Thyroid gland (tissue), 4 donors: ENCODE results near the gene FNTB. TPM values are rescaled to one million over a fixed set of nuclear protein-coding genes. Genes with fewer than 3 reads are reported as not detected.

Experiments used
- DNase-seq, 2 donors: peaks; one replicate each; pipeline ENCODE4 v3.0.0-alpha.2; 2019
- H3K27ac ChIP-seq, 3 donors: fragments of 200-600 bp; sonication (generic); 1 replicate in 2 of 3; 2 replicates in 1 of 3; pipeline ENCODE4 v1.5.1; 2016 to 2019; ENCODE audit warnings: mild to moderate bottlenecking in 1 of 3, moderate library complexity in 1 of 3
- H3K27me3 ChIP-seq: fragments of 200-600 bp; sonication (generic); one replicate; pipeline ENCODE4 v1.5.1; 2019
- H3K36me3 ChIP-seq, 2 donors: fragments of 200-600 bp; sonication (generic); one replicate each; pipeline ENCODE4 v1.5.1; 2016 to 2019
- H3K4me1 ChIP-seq, 2 donors: fragments of 200-600 bp; sonication (generic); one replicate each; pipeline ENCODE4 v1.5.1; 2017 to 2019
- H3K4me3 ChIP-seq, 3 donors: fragments of 200-600 bp; sonication (generic); replicated peaks in 1 of 3; 1 replicate in 2 of 3; 2 replicates in 1 of 3; pipeline ENCODE4 v1.5.1; 2016; ENCODE audit warnings: mild to moderate bottlenecking in 1 of 3
- H3K9me3 ChIP-seq: fragments of 200-600 bp; sonication (generic); one replicate; pipeline ENCODE4 v1.5.1; 2017
- CTCF ChIP-seq, 6 experiments: fragments of 200-600 bp in 3 of 6; fragments of 450-650 bp in 3 of 6; sonication (generic) in 3 of 6; IDR thresholded peaks; one replicate each; pipeline ENCODE4 v1.5.1; 2016 to 2019; ENCODE audit warnings: antibody characterized with exemption in 6 of 6, mild to moderate bottlenecking in 2 of 6, inconsistent platforms in 1 of 6, moderate library complexity in 1 of 6
- POLR2A ChIP-seq, 2 donors: fragments of 450-650 bp; IDR thresholded peaks; one replicate each; pipeline ENCODE4 v1.6.1; 2017; ENCODE audit warnings: antibody characterized with exemption in 2 of 2, mild to moderate bottlenecking in 2 of 2, moderate library complexity in 1 of 2
- WGBS, 2 donors: methylation state at CpG; one replicate each; pipeline ENCODE4 v1.1.5; 2017; 5-methylcytosine and 5-hydroxymethylcytosine counted together
- intact Hi-C: fragments of 100-400 bp; cut with DNase I; formaldehyde crosslinking; loops from one replicate; pipeline ENCODE4 v1.15.1; 2023
- total RNA-seq, 4 donors: library from RNA; depleted of rRNA; stranded (reverse); fragments of >200 nt; gene quantifications; one replicate each; pipeline ENCODE4 v1.2.3, GENCODE V29; 2016

Gene FNTB
- total RNA-seq = 10 to 100 TPM in 3 of 4 donors, 1 to 10 TPM in 1; 7.8 to 27.0 (median 18.8) TPM

GRCh38 chr14:64986648-64987437, at the start of gene FNTB:
Gene FNTB (plus strand): TSS chr14:64986895. CDS start chr14:64986954, 59 bp downstream.
- Histone ChIP-seq H3K4me1 (peaks cover 9 to 21% of the 10 kb centered on the region in 2 donors), H3K27ac (peak within 1 kb of the TSS; percentile 62 to 95 (median 95)), H3K9me3 (no peaks in the 10 kb centered on the region), H3K36me3 (no peaks in the 10 kb centered on the region), H3K4me3 (peak within 1 kb of the TSS; percentile 62 to 82 (median 74)), H3K27me3 (no peaks in the 10 kb centered on the region)
- intact Hi-C loops = loop anchor here (10.0 kb wide), 2 partner anchors 72 to 162 kb away; partner anchors contain the start of gene CHURC1
- peak; percentile 96 to 98 for DNase-seq
- WGBS, 2 donors = 1% methylated on average over 61 to 65 of the region's 65 CpGs
- TF ChIP-seq POLR2A (IDR thresholded peaks at IDR 0.05) (peak in 1 of 2 donors; percentile 63), CTCF (IDR thresholded peaks at IDR 0.05) (peak; percentile 47 to 75 (median 70))

- 44 to 45% methylated on average over 1 of the region's 1 CpG for WGBS, 2 donors
- H3K9me3 ChIP-seq = no peaks in the 10 kb centered on the region
- intact Hi-C loops = no loop called here
- no peak overlapping the region for H3K4me3 ChIP-seq
- TF ChIP-seq CTCF (IDR thresholded peaks at IDR 0.05) (no peak), POLR2A (IDR thresholded peaks at IDR 0.05) (no peak)
- peak; percentile 21 to 23 for DNase-seq
- no peaks in the 10 kb centered on the region for H3K27me3 ChIP-seq
- peaks cover 0 to 9% of the 10 kb centered on the region in 2 donors for H3K36me3 ChIP-seq
- H3K4me1 ChIP-seq = peaks cover 0 to 5% of the 10 kb centered on the region in 2 donors
- H3K27ac ChIP-seq = no peak overlapping the region
Measured at GRCh38 chr14:64937171-64937820, 49.4 kb upstream of the FNTB start.

GRCh38 chr14:64937821-64938193, 48.9 kb upstream of the FNTB start:
- Histone ChIP-seq H3K9me3 (no peaks in the 10 kb centered on the region), H3K4me3 (no peak overlapping the region), H3K27ac (no peak overlapping the region), H3K4me1 (peaks cover 0 to 5% of the 10 kb centered on the region in 2 donors), H3K27me3 (no peaks in the 10 kb centered on the region), H3K36me3 (peaks cover 0 to 9% of the 10 kb centered on the region in 2 donors)
- TF ChIP-seq CTCF (IDR thresholded peaks at IDR 0.05) (peak in 4 of 6 experiments; percentile 4 to 34 (median 32)), POLR2A (IDR thresholded peaks at IDR 0.05) (no peak)
- WGBS, 2 donors = 91 to 100% methylated on average over 1 of the region's 1 CpG
- DNase-seq = no peak
- intact Hi-C loops = no loop called here

GRCh38 chr14:64938972-64939816, 47.5 kb upstream of the FNTB start:
- H3K27ac ChIP-seq = no peak overlapping the region
- no peak for DNase-seq
- 95 to 96% methylated on average over 17 of the region's 17 CpGs for WGBS, 2 donors
- H3K9me3 ChIP-seq = no peaks in the 10 kb centered on the region
- intact Hi-C loops = no loop called here
- no peak overlapping the region for H3K4me3 ChIP-seq
- TF ChIP-seq POLR2A (IDR thresholded peaks at IDR 0.05) (no peak), CTCF (IDR thresholded peaks at IDR 0.05) (no peak)
- peaks cover 0 to 4% of the 10 kb centered on the region in 2 donors for H3K36me3 ChIP-seq
- H3K27me3 ChIP-seq = no peaks in the 10 kb centered on the region
- H3K4me1 ChIP-seq = peaks cover 0 to 5% of the 10 kb centered on the region in 2 donors
